Ishikawa (cell line): ENCODE measurements around the gene RUSC1.

ENCODE experiments used
- CEBPB ChIP-seq: IDR thresholded peaks from 2 replicates; pipeline ENCODE4 v1.6.1; 2012
- CREB1 ChIP-seq: IDR thresholded peaks from 2 replicates; pipeline ENCODE4 v1.6.1; 2012; ENCODE audit warnings: low read depth
- EGR1 ChIP-seq: IDR thresholded peaks from 2 replicates; pipeline ENCODE4 v1.6.1; 2012
- EP300 ChIP-seq: IDR thresholded peaks from 2 replicates; pipeline ENCODE4 v1.6.1; 2012; ENCODE audit warnings: borderline replicate concordance
- FOXM1 ChIP-seq: IDR thresholded peaks from 2 replicates; pipeline ENCODE4 v1.6.1; 2012; ENCODE audit warnings: low read depth, borderline replicate concordance
- NFIC ChIP-seq: IDR thresholded peaks from 2 replicates; pipeline ENCODE4 v1.6.1; 2012
- RAD21 ChIP-seq: IDR thresholded peaks from 2 replicates; pipeline ENCODE4 v1.6.1; 2012; ENCODE audit warnings: low read depth
- TAF1 ChIP-seq: IDR thresholded peaks from 2 replicates; pipeline ENCODE4 v1.6.1; 2012; ENCODE audit warnings: low read depth, mild to moderate bottlenecking
- TCF12 ChIP-seq: IDR thresholded peaks from 2 replicates; pipeline ENCODE4 v1.6.1; 2012; ENCODE audit warnings: low read depth
- TEAD4 ChIP-seq: IDR thresholded peaks from 2 replicates; pipeline ENCODE4 v1.6.1; 2012
- YY1 ChIP-seq: IDR thresholded peaks from 2 replicates; pipeline ENCODE4 v1.6.1; 2012; ENCODE audit warnings: low read depth
- ZBTB7A ChIP-seq: IDR thresholded peaks from 2 replicates; pipeline ENCODE4 v1.6.1; 2012; ENCODE audit warnings: low read depth
- TF ChIP-seq, protein P1 (sequence below): IDR thresholded peaks from 2 replicates; pipeline ENCODE4 v1.6.1; 2012
- TF ChIP-seq, protein P2 (sequence below): IDR thresholded peaks from 2 replicates; pipeline ENCODE4 v1.6.1; 2012; ENCODE audit warnings: low read depth, mild to moderate bottlenecking
- TF ChIP-seq, protein P3 (sequence below): IDR thresholded peaks from 2 replicates; pipeline ENCODE4 v1.6.1; 2012

Gene RUSC1

GRCh38 chr1:155313261-155313660, 7.4 kb upstream of the RUSC1 start:
- TF ChIP-seq, protein P1, sequence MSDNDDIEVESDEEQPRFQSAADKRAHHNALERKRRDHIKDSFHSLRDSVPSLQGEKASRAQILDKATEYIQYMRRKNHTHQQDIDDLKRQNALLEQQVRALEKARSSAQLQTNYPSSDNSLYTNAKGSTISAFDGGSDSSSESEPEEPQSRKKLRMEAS, result no peak
- no peak for TF ChIP-seq TAF1
- no peak for TF ChIP-seq CEBPB
- no peak for TF ChIP-seq TEAD4
- no peak for TF ChIP-seq EP300
- no peak for TF ChIP-seq TCF12
- no peak for TF ChIP-seq ZBTB7A
- TF ChIP-seq NFIC, result no peak
- no peak for TF ChIP-seq RAD21
- TF ChIP-seq YY1, result no peak
- TF ChIP-seq CREB1, result no peak
- TF ChIP-seq FOXM1, result no peak
- no peak for TF ChIP-seq EGR1
- TF ChIP-seq, protein P2, sequence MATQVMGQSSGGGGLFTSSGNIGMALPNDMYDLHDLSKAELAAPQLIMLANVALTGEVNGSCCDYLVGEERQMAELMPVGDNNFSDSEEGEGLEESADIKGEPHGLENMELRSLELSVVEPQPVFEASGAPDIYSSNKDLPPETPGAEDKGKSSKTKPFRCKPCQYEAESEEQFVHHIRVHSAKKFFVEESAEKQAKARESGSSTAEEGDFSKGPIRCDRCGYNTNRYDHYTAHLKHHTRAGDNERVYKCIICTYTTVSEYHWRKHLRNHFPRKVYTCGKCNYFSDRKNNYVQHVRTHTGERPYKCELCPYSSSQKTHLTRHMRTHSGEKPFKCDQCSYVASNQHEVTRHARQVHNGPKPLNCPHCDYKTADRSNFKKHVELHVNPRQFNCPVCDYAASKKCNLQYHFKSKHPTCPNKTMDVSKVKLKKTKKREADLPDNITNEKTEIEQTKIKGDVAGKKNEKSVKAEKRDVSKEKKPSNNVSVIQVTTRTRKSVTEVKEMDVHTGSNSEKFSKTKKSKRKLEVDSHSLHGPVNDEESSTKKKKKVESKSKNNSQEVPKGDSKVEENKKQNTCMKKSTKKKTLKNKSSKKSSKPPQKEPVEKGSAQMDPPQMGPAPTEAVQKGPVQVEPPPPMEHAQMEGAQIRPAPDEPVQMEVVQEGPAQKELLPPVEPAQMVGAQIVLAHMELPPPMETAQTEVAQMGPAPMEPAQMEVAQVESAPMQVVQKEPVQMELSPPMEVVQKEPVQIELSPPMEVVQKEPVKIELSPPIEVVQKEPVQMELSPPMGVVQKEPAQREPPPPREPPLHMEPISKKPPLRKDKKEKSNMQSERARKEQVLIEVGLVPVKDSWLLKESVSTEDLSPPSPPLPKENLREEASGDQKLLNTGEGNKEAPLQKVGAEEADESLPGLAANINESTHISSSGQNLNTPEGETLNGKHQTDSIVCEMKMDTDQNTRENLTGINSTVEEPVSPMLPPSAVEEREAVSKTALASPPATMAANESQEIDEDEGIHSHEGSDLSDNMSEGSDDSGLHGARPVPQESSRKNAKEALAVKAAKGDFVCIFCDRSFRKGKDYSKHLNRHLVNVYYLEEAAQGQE, result no peak
- TF ChIP-seq, protein P3, sequence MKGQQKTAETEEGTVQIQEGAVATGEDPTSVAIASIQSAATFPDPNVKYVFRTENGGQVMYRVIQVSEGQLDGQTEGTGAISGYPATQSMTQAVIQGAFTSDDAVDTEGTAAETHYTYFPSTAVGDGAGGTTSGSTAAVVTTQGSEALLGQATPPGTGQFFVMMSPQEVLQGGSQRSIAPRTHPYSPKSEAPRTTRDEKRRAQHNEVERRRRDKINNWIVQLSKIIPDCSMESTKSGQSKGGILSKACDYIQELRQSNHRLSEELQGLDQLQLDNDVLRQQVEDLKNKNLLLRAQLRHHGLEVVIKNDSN, result no peak

GRCh38 chr1:155316922-155317321, 3.8 kb upstream of the RUSC1 start:
- TF ChIP-seq ZBTB7A, result no peak
- no peak for TF ChIP-seq NFIC
- TF ChIP-seq TEAD4, result no peak
- TF ChIP-seq TCF12, result no peak
- TF ChIP-seq, protein P3, result no peak
- TF ChIP-seq FOXM1, result no peak
- no peak for TF ChIP-seq RAD21
- no peak for TF ChIP-seq EP300
- TF ChIP-seq TAF1, result no peak
- no peak for TF ChIP-seq YY1
- TF ChIP-seq, protein P2, result no peak
- no peak for TF ChIP-seq EGR1
- TF ChIP-seq CEBPB, result no peak
- TF ChIP-seq, protein P1, result no peak

DNA sequence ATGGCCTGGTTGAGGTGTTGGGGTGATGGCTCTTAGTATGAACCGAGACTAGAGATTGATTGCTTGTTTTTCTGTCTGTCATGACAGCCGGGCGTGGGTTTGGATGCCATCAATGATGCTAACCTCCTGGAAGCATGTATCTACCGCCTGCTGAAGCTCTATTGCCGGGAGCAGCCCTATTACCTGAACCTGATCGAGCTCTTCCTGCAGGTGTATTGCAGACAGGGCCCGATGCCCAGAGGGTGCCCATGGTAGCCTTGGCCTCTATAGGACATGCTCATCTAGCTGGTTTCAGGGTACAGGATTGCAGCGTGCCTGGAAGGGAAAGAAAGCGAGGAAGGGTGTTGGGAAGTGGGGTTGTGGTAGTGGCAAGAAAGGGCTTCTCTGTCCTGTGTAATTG, 2.6 kb upstream of the RUSC1 start:
- no peak for TF ChIP-seq EP300
- no peak for TF ChIP-seq TAF1
- TF ChIP-seq ZBTB7A, result no peak
- TF ChIP-seq RAD21, result no peak
- TF ChIP-seq, protein P2, result no peak
- TF ChIP-seq CEBPB, result no peak
- TF ChIP-seq, protein P1, result no peak
- no peak for TF ChIP-seq TCF12
- TF ChIP-seq TEAD4, result no peak
- no peak for TF ChIP-seq CREB1

DNA sequence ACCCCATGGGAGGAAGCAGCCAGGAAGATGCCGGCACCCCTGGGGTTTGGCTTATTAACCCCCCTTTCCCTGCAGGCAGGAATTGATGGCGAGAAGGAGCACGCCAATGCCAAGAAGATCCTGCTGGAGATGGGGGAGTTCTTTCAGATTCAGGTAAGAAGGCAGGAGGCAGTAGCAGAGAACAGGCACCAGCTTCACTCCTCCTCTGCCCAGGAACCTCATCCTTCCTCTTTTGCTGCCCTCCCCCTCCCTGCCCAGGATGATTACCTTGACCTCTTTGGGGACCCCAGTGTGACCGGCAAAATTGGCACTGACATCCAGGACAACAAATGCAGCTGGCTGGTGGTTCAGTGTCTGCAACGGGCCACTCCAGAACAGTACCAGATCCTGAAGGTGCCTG, 1.2 kb upstream of the RUSC1 start:
- TF ChIP-seq, protein P2, result no peak
- TF ChIP-seq TCF12, result no peak
- no peak for TF ChIP-seq CEBPB
- no peak for TF ChIP-seq TEAD4
- TF ChIP-seq EGR1, result no peak
- TF ChIP-seq, protein P3, result no peak
- TF ChIP-seq NFIC, result no peak
- no peak for TF ChIP-seq FOXM1
- no peak for TF ChIP-seq TAF1
- TF ChIP-seq ZBTB7A, result no peak
- TF ChIP-seq CREB1, result no peak
- no peak for TF ChIP-seq YY1
- no peak for TF ChIP-seq EP300
- TF ChIP-seq RAD21, result no peak
- TF ChIP-seq, protein P1, result no peak
